Mesothelial cell of epicardium (in vitro differentiated cells): Measurements from ENCODE around the gene DDHD1. TPM values are rescaled to one million over a fixed set of nuclear protein-coding genes. Genes with fewer than 3 reads are reported as not detected.
"Not testable (repeated sequence)": the region's sequence is repeated elsewhere in the genome, so short reads cannot be mapped to it uniquely, and the experiment has no call there.

Experiments
- DNase-seq, 2 experiments: peaks; one replicate each; pipeline ENCODE4 v3.0.0; 2021; ENCODE audit warnings: low spot score in 2 of 2; ENCODE audit not compliant: unreplicated experiment in 2 of 2
- H3K27ac Mint-ChIP-seq: 2 replicates; pipeline ENCODE4 v1.8.0; 2021; ENCODE audit warnings: mixed read lengths
- H3K27me3 Mint-ChIP-seq: 2 replicates; pipeline ENCODE4 v1.8.0; 2021; ENCODE audit warnings: low read depth, mixed read lengths
- H3K36me3 Mint-ChIP-seq: 2 replicates; pipeline ENCODE4 v1.8.0; 2021; ENCODE audit warnings: mixed read lengths
- H3K4me1 Mint-ChIP-seq: 2 replicates; pipeline ENCODE4 v1.8.0; 2021; ENCODE audit warnings: mixed read lengths
- H3K4me3 Mint-ChIP-seq: 2 replicates; pipeline ENCODE4 v1.8.0; 2021; ENCODE audit warnings: mild to moderate bottlenecking, moderate library complexity, mixed read lengths
- H3K9me3 Mint-ChIP-seq: 2 replicates; pipeline ENCODE4 v1.8.0; 2021; ENCODE audit warnings: mixed read lengths
- total RNA-seq: library from RNA; stranded (reverse); gene quantifications from 3 replicates; pipeline ENCODE4 v1.2.1, GENCODE V29; 2021
- TF ChIP-seq, protein P1 (sequence below): fragments of 200-600 bp; sonication (generic); IDR thresholded peaks from one replicate; pipeline ENCODE4 v1.5.0; 2021; ENCODE audit warnings: antibody characterized with exemption; ENCODE audit not compliant: unreplicated experiment

DDHD1 gene
- total RNA-seq, 1 donor from 2014 or later, result 24.3 TPM

DNA sequence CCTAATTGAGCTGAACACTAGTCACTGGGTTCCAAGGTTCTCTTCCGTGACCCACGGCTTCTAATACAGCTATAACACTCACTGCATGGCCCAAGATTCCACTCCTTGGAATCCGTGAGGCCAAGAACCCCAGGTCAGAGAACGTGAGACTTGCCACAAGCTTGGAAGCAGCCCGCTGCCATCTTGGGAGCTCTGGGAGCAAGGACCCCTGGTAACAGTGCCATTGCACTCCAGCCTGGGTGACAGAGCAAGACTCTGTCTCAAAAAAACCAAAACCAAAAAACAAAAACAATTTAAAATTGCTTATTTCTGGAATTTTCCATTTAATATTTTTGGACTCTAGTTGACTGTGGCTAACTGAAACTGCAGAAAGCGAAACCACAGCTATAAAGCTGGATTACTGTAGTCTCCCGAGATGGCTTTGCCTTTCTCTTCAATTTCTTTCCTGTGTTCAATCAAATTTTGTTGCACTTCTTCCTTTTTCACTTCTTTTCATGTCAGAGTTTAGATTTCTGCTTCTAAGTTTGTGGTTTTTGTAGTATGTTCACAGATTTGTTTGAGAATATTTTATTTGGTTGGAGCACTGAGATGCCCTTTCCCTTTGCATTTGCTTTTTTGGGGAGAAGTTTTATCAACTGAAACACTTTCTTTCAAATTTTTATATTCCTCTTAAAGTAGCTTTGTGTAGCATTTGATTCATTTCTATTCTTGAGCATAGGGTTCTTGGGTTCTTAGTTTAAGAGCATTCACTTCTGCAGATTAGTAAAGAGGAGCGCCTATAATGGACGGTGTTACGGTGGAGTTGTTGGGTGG is 44.6 kb downstream of the DDHD1 start:
- H3K36me3 Mint-ChIP-seq, result peaks cover 9% of the 10 kb centered on the region
- no peak for DNase-seq
- no peak overlapping the region for H3K4me3 Mint-ChIP-seq
- H3K9me3 Mint-ChIP-seq, result peaks cover 15% of the 10 kb centered on the region
- TF ChIP-seq, protein P1, sequence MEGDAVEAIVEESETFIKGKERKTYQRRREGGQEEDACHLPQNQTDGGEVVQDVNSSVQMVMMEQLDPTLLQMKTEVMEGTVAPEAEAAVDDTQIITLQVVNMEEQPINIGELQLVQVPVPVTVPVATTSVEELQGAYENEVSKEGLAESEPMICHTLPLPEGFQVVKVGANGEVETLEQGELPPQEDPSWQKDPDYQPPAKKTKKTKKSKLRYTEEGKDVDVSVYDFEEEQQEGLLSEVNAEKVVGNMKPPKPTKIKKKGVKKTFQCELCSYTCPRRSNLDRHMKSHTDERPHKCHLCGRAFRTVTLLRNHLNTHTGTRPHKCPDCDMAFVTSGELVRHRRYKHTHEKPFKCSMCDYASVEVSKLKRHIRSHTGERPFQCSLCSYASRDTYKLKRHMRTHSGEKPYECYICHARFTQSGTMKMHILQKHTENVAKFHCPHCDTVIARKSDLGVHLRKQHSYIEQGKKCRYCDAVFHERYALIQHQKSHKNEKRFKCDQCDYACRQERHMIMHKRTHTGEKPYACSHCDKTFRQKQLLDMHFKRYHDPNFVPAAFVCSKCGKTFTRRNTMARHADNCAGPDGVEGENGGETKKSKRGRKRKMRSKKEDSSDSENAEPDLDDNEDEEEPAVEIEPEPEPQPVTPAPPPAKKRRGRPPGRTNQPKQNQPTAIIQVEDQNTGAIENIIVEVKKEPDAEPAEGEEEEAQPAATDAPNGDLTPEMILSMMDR, result no peak
- no peaks in the 10 kb centered on the region for H3K4me1 Mint-ChIP-seq
- H3K27ac Mint-ChIP-seq, result no peak overlapping the region
- H3K27me3 Mint-ChIP-seq, result no peaks in the 10 kb centered on the region

DNA sequence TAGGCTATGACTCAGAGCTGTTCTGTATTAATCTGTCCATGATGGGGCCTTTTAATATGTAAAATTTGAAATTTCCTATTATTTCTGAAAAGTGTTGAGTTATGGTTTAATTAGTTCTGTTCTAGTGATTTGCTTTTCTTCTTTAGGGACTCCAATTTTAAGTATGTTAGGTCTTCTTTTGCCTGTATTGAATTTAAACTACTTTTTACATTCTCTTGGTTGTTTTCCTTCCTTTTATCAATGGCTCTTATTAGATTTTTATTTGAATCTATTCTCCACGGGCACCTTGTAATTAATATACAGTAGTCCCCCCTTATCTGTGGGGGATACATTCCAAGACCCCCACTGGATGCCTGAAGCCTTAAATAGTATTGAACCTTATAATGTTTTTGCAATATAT is 46.4 kb downstream of the DDHD1 start:
- TF ChIP-seq, protein P1, result no peak
- DNase-seq, result no peak
- no peaks in the 10 kb centered on the region for H3K4me1 Mint-ChIP-seq
- no peaks in the 10 kb centered on the region for H3K27me3 Mint-ChIP-seq
- H3K36me3 Mint-ChIP-seq, result peaks cover 9% of the 10 kb centered on the region
- H3K27ac Mint-ChIP-seq, result no peak overlapping the region
- no peak overlapping the region for H3K4me3 Mint-ChIP-seq
- peaks cover 15% of the 10 kb centered on the region for H3K9me3 Mint-ChIP-seq

DNA sequence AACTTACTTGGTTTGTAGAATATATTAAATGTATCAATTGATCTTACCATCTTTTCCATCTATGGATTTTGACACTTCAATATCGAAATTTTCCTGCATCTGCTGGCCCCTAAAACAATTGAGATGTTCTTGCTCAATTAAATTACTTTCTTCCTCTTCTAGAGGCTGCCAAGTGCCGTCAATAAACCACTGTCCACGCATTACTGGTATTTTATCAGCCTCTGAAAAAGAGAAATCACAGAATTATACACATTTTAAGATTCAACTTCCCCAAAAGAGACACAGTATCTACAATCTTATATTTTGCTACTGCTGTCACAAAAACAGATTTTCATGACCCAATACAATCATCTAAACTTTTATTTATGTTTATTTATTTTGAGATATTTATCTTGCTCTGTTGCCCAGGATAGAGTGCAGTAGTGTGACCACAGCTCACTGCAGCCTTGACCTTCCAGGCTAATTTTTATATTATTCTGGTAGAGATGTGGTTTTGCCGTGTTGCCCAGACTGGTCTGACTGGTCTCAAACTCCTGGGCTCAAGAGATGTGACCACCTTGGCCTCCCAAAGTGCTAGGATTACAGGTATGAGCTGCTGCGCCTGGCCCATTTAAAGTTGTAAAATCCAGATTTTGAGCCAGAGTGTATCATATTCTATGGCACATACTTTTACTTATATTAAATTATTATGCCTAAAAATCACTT is 49.3 kb downstream of the DDHD1 start:
- no peak overlapping the region for H3K27ac Mint-ChIP-seq
- DNase-seq, result no peak
- TF ChIP-seq, protein P1, result no peak
- H3K9me3 Mint-ChIP-seq, result peaks cover 14% of the 10 kb centered on the region
- H3K27me3 Mint-ChIP-seq, result no peaks in the 10 kb centered on the region
- peaks cover 8% of the 10 kb centered on the region for H3K36me3 Mint-ChIP-seq
- no peaks in the 10 kb centered on the region for H3K4me1 Mint-ChIP-seq
- H3K4me3 Mint-ChIP-seq, result no peak overlapping the region

DNA sequence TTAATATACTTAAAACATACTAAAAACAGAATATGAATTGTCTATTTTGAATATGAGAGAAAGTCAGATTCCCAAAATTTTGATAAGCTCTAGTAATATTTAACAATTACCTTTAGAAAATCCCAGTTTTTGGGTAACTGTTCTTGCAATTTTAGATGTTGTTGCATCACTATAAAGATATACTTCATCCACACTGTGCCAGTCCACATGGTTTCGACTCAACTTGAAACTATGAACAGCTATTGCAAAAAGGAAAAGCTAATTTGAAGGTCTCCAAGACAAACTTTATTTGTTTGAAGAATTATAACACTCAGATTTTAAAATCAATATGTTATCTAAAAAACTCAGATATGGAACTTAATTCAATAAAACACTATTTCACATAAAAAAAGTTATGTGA is 59.9 kb downstream of the DDHD1 start:
- no peak for DNase-seq
- TF ChIP-seq, protein P1, result no peak
- Mint-ChIP-seq H3K27me3 (no peaks in the 10 kb centered on the region), H3K36me3 (peaks cover 29% of the 10 kb centered on the region), H3K4me3 (no peak overlapping the region), H3K27ac (no peak overlapping the region), H3K4me1 (no peaks in the 10 kb centered on the region), H3K9me3 (peaks cover 8% of the 10 kb centered on the region)

DNA sequence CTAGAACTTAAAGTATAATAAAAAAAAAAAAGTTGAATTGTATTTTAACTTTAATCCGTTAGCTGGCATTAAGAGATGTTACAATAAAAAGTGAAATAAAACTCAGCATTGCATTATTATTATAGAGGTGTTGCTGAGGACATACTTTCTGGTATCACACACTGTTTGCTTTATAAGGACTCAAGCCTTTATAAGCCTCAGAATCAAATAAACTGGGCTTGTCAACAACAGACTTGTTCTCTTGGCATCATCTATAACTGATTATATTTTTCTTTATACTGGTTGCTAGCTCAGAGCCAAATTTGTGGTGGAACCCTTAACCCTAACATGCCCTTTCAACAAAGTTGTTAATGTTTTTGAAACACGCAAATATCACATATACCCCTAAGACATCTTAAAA is 62.3 kb downstream of the DDHD1 start:
- no peaks in the 10 kb centered on the region for H3K27me3 Mint-ChIP-seq
- peaks cover 48% of the 10 kb centered on the region for H3K36me3 Mint-ChIP-seq
- peaks cover 20% of the 10 kb centered on the region for H3K9me3 Mint-ChIP-seq
- H3K4me3 Mint-ChIP-seq, result no peak overlapping the region
- no peaks in the 10 kb centered on the region for H3K4me1 Mint-ChIP-seq
- TF ChIP-seq, protein P1, result no peak
- no peak for DNase-seq
- no peak overlapping the region for H3K27ac Mint-ChIP-seq

DNA sequence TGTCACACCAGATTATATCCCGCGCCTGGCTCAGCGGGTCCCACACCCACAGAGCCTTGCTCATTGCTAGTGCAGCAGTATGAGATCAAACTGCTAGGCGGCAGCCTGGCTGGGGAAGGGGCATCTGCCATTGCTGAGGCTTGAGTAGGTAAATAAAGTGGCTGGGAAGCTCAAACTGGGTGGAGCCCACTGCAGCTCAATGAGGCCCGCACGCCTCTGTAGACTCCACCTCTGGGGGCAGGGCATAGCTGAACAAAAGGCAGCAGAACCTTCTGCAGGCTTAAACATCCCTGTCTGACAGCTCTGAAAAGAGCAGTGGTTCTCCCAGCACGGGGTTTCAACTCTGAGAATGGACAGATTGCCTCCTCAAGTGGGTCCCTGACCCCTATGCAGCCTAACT is 68.2 kb downstream of the DDHD1 start:
- not testable (repeated sequence) for DNase-seq, H3K4me1 Mint-ChIP-seq, H3K4me3 Mint-ChIP-seq, H3K27ac Mint-ChIP-seq, H3K27me3 Mint-ChIP-seq
- Mint-ChIP-seq H3K36me3 (peaks cover 49% of the 10 kb centered on the region), H3K9me3 (peaks cover 20% of the 10 kb centered on the region)
